Measurements from ENCODE around the gene TES. TPM values are rescaled to one million over a fixed set of nuclear protein-coding genes. Genes with fewer than 3 reads are reported as not detected.

Gene TES
- polyA plus RNA-seq, 1 donor from 2014 or later: 38.0 TPM

GRCh38 chr7:116169060-116169459, 41.3 kb upstream of the TES start:
- Histone ChIP-seq H3K9ac (ENCODE audit: low read length) (no peak overlapping the region), H3K4me3 (ENCODE audit: low read length) (no peak overlapping the region), H3K4me2 (ENCODE audit: low read length) (no peak overlapping the region), H3K36me3 (ENCODE audit: insufficient read depth, low read length) (no peaks in the 10 kb centered on the region), H4K20me1 (ENCODE audit: insufficient read depth) (no peaks in the 10 kb centered on the region), H3K9me3 (ENCODE audit: low read length) (no peaks in the 10 kb centered on the region), H3F3A (ENCODE audit: insufficient read depth, low read length, poor library complexity, severe bottlenecking) (no peaks in the 10 kb centered on the region), H3K79me2 (replicated peaks; ENCODE audit: insufficient read depth, low read length) (no peaks in the 10 kb centered on the region), H3K27ac (ENCODE audit: low read length) (no peak overlapping the region), H3K27me3 (ENCODE audit: insufficient read depth, low read depth, low read length) (no peaks in the 10 kb centered on the region), H3K9me2 (ENCODE audit: insufficient read depth, low read length) (no peaks in the 10 kb centered on the region), H2AFZ (ENCODE audit: low read depth, low read length) (no peak overlapping the region)
- TF ChIP-seq TAF1 (IDR thresholded peaks at IDR 0.05; ENCODE audit: low read depth): no peak
- TF ChIP-seq POLR2AphosphoS5 (IDR thresholded peaks at IDR 0.05): no peak
- no peak for TF ChIP-seq REST (IDR thresholded peaks at IDR 0.05; ENCODE audit: borderline replicate concordance)
- no peak for TF ChIP-seq CTCF (IDR thresholded peaks at IDR 0.05; ENCODE audit: poor library complexity, severe bottlenecking)
- no peak for TF ChIP-seq EP300 (conservative IDR thresholded peaks at IDR 0.05; ENCODE audit: poor library complexity, severe bottlenecking)
- no peak for TF ChIP-seq MXI1 (conservative IDR thresholded peaks at IDR 0.05; ENCODE audit: poor library complexity, severe bottlenecking)
- TF ChIP-seq SMC3 (conservative IDR thresholded peaks at IDR 0.05; ENCODE audit: poor library complexity): no peak
- no peak for TF ChIP-seq EZH2 (IDR thresholded peaks at IDR 0.05; ENCODE audit: borderline replicate concordance, insufficient read depth, low read length, poor library complexity, severe bottlenecking)
- no peak for TF ChIP-seq RAD21 (conservative IDR thresholded peaks at IDR 0.05)

- Histone ChIP-seq H3K36me3 (ENCODE audit: insufficient read depth, low read length) (no peaks in the 10 kb centered on the region), H3K9ac (ENCODE audit: low read length) (no peak overlapping the region), H3K27me3 (ENCODE audit: insufficient read depth, low read depth, low read length) (no peaks in the 10 kb centered on the region), H3K9me3 (ENCODE audit: low read length) (no peaks in the 10 kb centered on the region), H3K9me2 (ENCODE audit: insufficient read depth, low read length) (no peaks in the 10 kb centered on the region), H3F3A (ENCODE audit: insufficient read depth, low read length, poor library complexity, severe bottlenecking) (no peaks in the 10 kb centered on the region), H3K4me2 (ENCODE audit: low read length) (no peak overlapping the region), H2AFZ (ENCODE audit: low read depth, low read length) (no peak overlapping the region), H3K4me3 (ENCODE audit: low read length) (no peak overlapping the region), H3K27ac (ENCODE audit: low read length) (no peak overlapping the region), H4K20me1 (ENCODE audit: insufficient read depth) (no peaks in the 10 kb centered on the region), H3K79me2 (replicated peaks; ENCODE audit: insufficient read depth, low read length) (no peaks in the 10 kb centered on the region)
- TF ChIP-seq SMC3 (conservative IDR thresholded peaks at IDR 0.05; ENCODE audit: poor library complexity) (no peak), TAF1 (IDR thresholded peaks at IDR 0.05; ENCODE audit: low read depth) (no peak), EP300 (conservative IDR thresholded peaks at IDR 0.05; ENCODE audit: poor library complexity, severe bottlenecking) (no peak), POLR2AphosphoS5 (IDR thresholded peaks at IDR 0.05) (no peak), CTCF (IDR thresholded peaks at IDR 0.05; ENCODE audit: poor library complexity, severe bottlenecking) (no peak), REST (IDR thresholded peaks at IDR 0.05; ENCODE audit: borderline replicate concordance) (no peak), RAD21 (conservative IDR thresholded peaks at IDR 0.05) (no peak), EZH2 (IDR thresholded peaks at IDR 0.05; ENCODE audit: borderline replicate concordance, insufficient read depth, low read length, poor library complexity, severe bottlenecking) (no peak)
These were observed 40.2 kb upstream of the TES start for GRCh38 chr7:116170180-116170579.

Measured in neural cell (in vitro differentiated cells).